K562 (cell line): ENCODE results near the gene MBOAT7. TPM values are rescaled to one million over a fixed set of nuclear protein-coding genes. Genes with fewer than 3 reads are reported as not detected.

ENCODE experiments used
- ATF7 ChIP-seq: fragments of 450-650 bp; IDR thresholded peaks from 2 replicates; pipeline ENCODE4 v1.7.1; 2014; ENCODE audit warnings: mild to moderate bottlenecking, moderate library complexity
- BRF2 ChIP-seq: IDR thresholded peaks from 3 replicates; pipeline ENCODE4 v1.6.1; 2011; ENCODE audit warnings: borderline replicate concordance, mild to moderate bottlenecking; ENCODE audit not compliant: insufficient read length, insufficient read depth
- CBX2 ChIP-seq: fragments of 200-600 bp; sonication (generic); IDR thresholded peaks from one replicate; pipeline ENCODE4 v1.6.1; 2012; ENCODE audit warnings: mild to moderate bottlenecking, low read length, inconsistent platforms; ENCODE audit not compliant: insufficient read depth, poor library complexity, severe bottlenecking
- CBX8 ChIP-seq: fragments of 200-600 bp; sonication (generic); IDR thresholded peaks from 2 replicates; pipeline ENCODE4 v1.6.1; 2012; ENCODE audit warnings: borderline replicate concordance, mixed run types, low read depth, mild to moderate bottlenecking, moderate library complexity, mixed read lengths, low read length, control low read depth, inconsistent platforms; ENCODE audit not compliant: poor library complexity, severe bottlenecking; ENCODE audit errors: extremely low read depth
- CHCHD3 ChIP-seq: fragments of 250-450 bp; sonication (Bioruptor Pico); IDR thresholded peaks from 2 replicates; pipeline ENCODE4 v2.1.2; 2022; ENCODE audit warnings: mild to moderate bottlenecking
- GATA2 ChIP-seq: sonication (generic); formaldehyde crosslinking; IDR thresholded peaks from 2 replicates; pipeline ENCODE4 v1.4.0; 2020; ENCODE audit warnings: mild to moderate bottlenecking, missing genetic modification reagents
- KLF13 ChIP-seq: fragments of 450-650 bp; IDR thresholded peaks from 2 replicates; pipeline ENCODE4 v1.6.1; 2016; ENCODE audit warnings: missing genetic modification characterization, low read depth, mild to moderate bottlenecking, missing compliant biosample characterization, moderate library complexity, borderline replicate concordance
- POLR3A ChIP-seq: IDR thresholded peaks from 2 replicates; pipeline ENCODE4 v1.6.1; 2011; ENCODE audit warnings: borderline replicate concordance, mild to moderate bottlenecking, moderate library complexity; ENCODE audit not compliant: insufficient read length, insufficient read depth; ENCODE audit errors: extremely low read depth
- PTRF ChIP-seq: fragments of 450-650 bp; IDR thresholded peaks from 2 replicates; pipeline ENCODE4 v1.6.1; 2016; ENCODE audit warnings: mild to moderate bottlenecking, missing genetic modification characterization, missing compliant biosample characterization
- RUNX1 ChIP-seq: sonication (generic); IDR thresholded peaks from 2 replicates; pipeline ENCODE4 v1.6.1; 2016; ENCODE audit warnings: antibody characterized with exemption, low read depth
- SP1 ChIP-seq: sonication (generic); formaldehyde crosslinking; IDR thresholded peaks from 2 replicates; pipeline ENCODE4 v1.8.1; 2022; ENCODE audit warnings: mild to moderate bottlenecking, missing genetic modification reagents
- ZBTB40 ChIP-seq, 2 experiments: fragments of 450-650 bp in 1 of 2; sonication (generic) in 1 of 2; formaldehyde crosslinking in 1 of 2; IDR thresholded peaks; 2 replicates each; pipeline versions ENCODE4 v1.7.1 to v1.9.0; 2016 to 2022; ENCODE audit warnings: inconsistent platforms in 1 of 2, mild to moderate bottlenecking in 1 of 2, missing genetic modification reagents in 1 of 2
- ZBTB8A ChIP-seq: fragments of 450-650 bp; IDR thresholded peaks from 2 replicates; pipeline ENCODE4 v1.6.1; 2018; ENCODE audit warnings: mild to moderate bottlenecking, moderate library complexity; ENCODE audit not compliant: partially characterized antibody
- ZNF347 ChIP-seq: fragments of 450-650 bp; formaldehyde crosslinking; IDR thresholded peaks from 2 replicates; pipeline ENCODE4 v1.4.0; 2020; ENCODE audit warnings: low read depth, mild to moderate bottlenecking, moderate library complexity
- polyA plus RNA-seq, 8 experiments: library from polyadenylated mRNA; depleted of rRNA in 4 of 8; stranded (reverse) in 5 of 8; unstranded in 3 of 8; fragments of >200 nt; fragmentation: Nextera tagmentation in 2 of 8; fragmentation: Illumina TruSeq in 1 of 8; extraction: Ambion mirVana in 2 of 8; extraction: Trizol in 1 of 8; gene quantifications; 2 replicates each; pipeline versions ENCODE4 v1.2.1 to v1.2.3, GENCODE V29; 2011 to 2014; ENCODE audit warnings: inconsistent platforms in 1 of 8, missing spikeins in 1 of 8
- total RNA-seq, 7 experiments: library from RNA; depleted of rRNA in 6 of 7; stranded (reverse); fragments of >200 nt in 6 of 7; fragmentation: Illumina TruSeq in 2 of 7; extraction: Trizol in 2 of 7; gene quantifications; 2 replicates each; pipeline versions ENCODE4 v1.2.1 to v1.2.3, GENCODE V29; 2011 to 2021; ENCODE audit warnings: low replicate concordance in 1 of 7

Gene MBOAT7
- total and polyA plus RNA-seq, 9 of the 15 experiments (the other 6 are each of a cell fraction or from before 2014, with no cell fraction given), result 1.4 to 153 (median 56.1) TPM

- TF ChIP-seq ATF7 (peak; percentile 79), ZNF347 (CRISPR knock-in tag) (no peak), CBX8 (no peak), ZBTB8A (no peak), CBX2 (no peak), RUNX1 (peak; percentile 54; the same call in 1 of the 2 replicates), PTRF (tag) (no peak), KLF13 (tag) (no peak), CHCHD3 (CRISPR knock-in tag) (no peak), POLR3A (no peak), BRF2 (no peak), SP1 (peak; percentile 71; the same call in 1 of the 2 replicates), GATA2 (CRISPR knock-in tag) (no peak), ZBTB40 (IDR thresholded peaks at IDR 0.05) (peak; percentile 86), ZBTB40 (CRISPR knock-in tag; IDR thresholded peaks at IDR 0.05) (no peak; the same call in 1 of the 2 replicates)
These were observed 29.8 kb downstream of the MBOAT7 start, which contains the start of gene LENG1 (continued) for GRCh38 chr19:54159352-54160181.
